ENCODE results near the gene HIF1A. TPM values are rescaled to one million over a fixed set of nuclear protein-coding genes. Genes with fewer than 3 reads are reported as not detected.
A peak's percentile ranks its signal among the peaks of the same experiment; 100 is the strongest.

Gene HIF1A
- total and polyA plus RNA-seq, 10 donors = 34.6 to 312 (median 191) TPM

DNA sequence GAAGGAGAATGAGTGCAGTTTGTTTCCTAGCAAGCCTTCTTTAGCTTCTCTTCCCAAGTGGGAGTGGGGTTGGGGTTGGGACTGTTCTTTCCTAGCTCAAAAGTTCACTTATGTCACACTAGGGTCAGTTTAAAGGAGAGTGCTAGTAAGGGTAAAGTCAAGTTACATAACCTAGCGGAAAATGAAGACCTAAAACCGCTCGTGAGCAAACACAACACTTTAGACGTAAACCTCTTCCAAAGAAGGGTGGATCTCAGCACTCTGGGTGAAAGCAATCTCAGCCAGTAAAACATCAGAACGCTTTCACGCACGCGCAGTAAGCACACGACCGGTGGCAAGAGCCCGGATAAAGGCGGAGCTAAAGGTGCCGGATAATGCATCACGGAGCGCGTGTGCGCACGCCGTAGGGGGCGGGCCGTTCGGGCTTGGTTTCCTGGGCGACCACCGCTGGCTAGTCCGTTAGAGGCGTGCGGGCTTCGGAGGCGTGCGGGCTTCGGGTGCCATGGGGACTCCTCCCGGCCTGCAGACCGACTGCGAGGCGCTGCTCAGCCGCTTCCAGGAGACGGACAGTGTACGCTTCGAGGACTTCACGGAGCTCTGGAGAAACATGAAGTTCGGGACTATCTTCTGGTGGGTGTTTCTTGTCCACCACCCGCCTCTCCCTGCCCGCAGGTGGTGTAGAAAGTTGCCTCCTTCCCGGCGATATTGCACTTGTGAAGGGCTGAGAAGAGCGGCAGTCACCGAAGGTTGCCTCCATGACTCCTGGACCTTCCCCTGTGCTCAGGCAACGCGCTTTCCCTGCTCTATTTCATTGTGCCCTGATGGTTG, 66.9 kb downstream of the HIF1A start, which contains the start of gene SNAPC1:
TSS of gene SNAPC1 (plus strand) at position 462 of the 828 bp plus-strand sequence. CDS start at position 503, 41 bp downstream.
- H3K4me3 ChIP-seq = peak within 1 kb of the TSS; percentile 76 to 92 (median 84)
- intact Hi-C loops (cut with DNase I; ENCODE audit: low total_unique reads) = no loop called here
- no peaks in the 10 kb centered on the region for H3K27me3 ChIP-seq (replicated peaks in 1 of 7)
- H3K27ac ChIP-seq = peak within 1 kb of the TSS; percentile 87 to 97 (median 93)
- no peaks in the 10 kb centered on the region for H3K9me3 ChIP-seq
- TF ChIP-seq POLR2AphosphoS5 (IDR thresholded peaks at IDR 0.05) = peak; percentile 92 to 97 (median 96)
- TF ChIP-seq POLR2A (IDR thresholded peaks at IDR 0.05) = peak in 1 of 3 donors; percentile 85
- TF ChIP-seq, protein P1, sequence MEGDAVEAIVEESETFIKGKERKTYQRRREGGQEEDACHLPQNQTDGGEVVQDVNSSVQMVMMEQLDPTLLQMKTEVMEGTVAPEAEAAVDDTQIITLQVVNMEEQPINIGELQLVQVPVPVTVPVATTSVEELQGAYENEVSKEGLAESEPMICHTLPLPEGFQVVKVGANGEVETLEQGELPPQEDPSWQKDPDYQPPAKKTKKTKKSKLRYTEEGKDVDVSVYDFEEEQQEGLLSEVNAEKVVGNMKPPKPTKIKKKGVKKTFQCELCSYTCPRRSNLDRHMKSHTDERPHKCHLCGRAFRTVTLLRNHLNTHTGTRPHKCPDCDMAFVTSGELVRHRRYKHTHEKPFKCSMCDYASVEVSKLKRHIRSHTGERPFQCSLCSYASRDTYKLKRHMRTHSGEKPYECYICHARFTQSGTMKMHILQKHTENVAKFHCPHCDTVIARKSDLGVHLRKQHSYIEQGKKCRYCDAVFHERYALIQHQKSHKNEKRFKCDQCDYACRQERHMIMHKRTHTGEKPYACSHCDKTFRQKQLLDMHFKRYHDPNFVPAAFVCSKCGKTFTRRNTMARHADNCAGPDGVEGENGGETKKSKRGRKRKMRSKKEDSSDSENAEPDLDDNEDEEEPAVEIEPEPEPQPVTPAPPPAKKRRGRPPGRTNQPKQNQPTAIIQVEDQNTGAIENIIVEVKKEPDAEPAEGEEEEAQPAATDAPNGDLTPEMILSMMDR (IDR thresholded peaks at IDR 0.05 in 8 of 11, conservative IDR thresholded peaks at IDR 0.05 in 3 of 11) = no peak
- 0 to 1% (median 0%) methylated on average over 42 to 49 of the region's 49 CpGs for WGBS, 5 donors
- peaks cover 0 to 49% (median 37%) of the 10 kb centered on the region in 6 donors for H3K4me1 ChIP-seq
- DNase-seq = peak; percentile 99
- H3K36me3 ChIP-seq = peaks cover 0 to 3% (median under 1%) of the 10 kb centered on the region in 6 donors

GRCh38 chr14:61764342-61765122, 69.2 kb downstream of the HIF1A start:
- H3K36me3 ChIP-seq = peaks cover 0 to 27% (median 12%) of the 10 kb centered on the region in 6 donors
- intact Hi-C loops (cut with DNase I; ENCODE audit: low total_unique reads) = no loop called here
- H3K4me3 ChIP-seq = peak overlapping the region in 2 of 8 donors; percentile 5 to 82
- H3K27me3 ChIP-seq (replicated peaks in 1 of 7) = no peaks in the 10 kb centered on the region
- TF ChIP-seq POLR2AphosphoS5 (IDR thresholded peaks at IDR 0.05) = no peak
- TF ChIP-seq POLR2A (IDR thresholded peaks at IDR 0.05) = no peak
- TF ChIP-seq, protein P1 (IDR thresholded peaks at IDR 0.05 in 8 of 11, conservative IDR thresholded peaks at IDR 0.05 in 3 of 11) = no peak
- peak overlapping the region in 6 of 8 donors; percentile 1 to 32 (median 6) for H3K27ac ChIP-seq
- DNase-seq = no peak
- WGBS, 5 donors = 76 to 92% (median 83%) methylated on average over 5 of the region's 5 CpGs
- H3K4me1 ChIP-seq = peaks cover 0 to 49% (median 37%) of the 10 kb centered on the region in 6 donors
- no peaks in the 10 kb centered on the region for H3K9me3 ChIP-seq

DNA sequence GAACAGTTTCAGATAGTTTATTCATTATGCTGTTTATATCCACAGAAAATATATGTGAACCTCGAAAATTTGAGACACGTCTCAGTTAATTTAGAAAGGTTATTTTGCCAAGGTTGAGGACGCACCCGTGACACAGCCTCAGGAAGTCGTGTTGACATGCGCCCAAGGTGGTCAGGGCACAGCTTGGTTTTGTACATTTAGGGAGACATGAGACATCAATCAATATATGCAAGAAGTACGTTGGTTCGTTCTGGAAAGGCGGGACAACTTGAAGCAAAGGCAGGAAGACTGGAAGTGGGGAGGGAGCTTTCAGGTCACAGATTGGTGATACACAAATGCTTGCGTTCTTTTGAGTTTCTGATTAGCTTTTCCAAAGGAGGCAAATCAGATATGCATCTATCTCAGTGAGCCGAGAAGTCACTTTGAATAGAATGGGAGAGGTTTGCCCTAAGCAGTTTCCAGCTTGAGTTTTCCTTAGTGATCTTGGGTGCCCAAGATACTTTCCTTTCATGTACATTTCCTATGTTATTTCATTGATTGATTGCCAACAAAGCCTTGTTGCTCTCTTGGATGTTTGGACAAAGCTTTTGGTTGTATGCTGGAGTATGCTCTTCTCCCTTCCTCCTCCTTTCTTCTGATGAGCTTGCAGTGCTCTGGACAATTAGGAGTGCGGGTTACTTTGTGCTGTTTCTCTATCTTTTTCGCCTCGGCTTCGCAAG, 70.1 kb downstream of the HIF1A start:
- Histone ChIP-seq H3K36me3 (peaks cover 0 to 35% (median 21%) of the 10 kb centered on the region in 6 donors), H3K4me3 (peak overlapping the region in 1 of 8 donors; percentile 34), H3K27ac (peak overlapping the region in 7 of 8 donors; percentile 1 to 32 (median 7)), H3K27me3 (replicated peaks in 1 of 7) (no peaks in the 10 kb centered on the region), H3K9me3 (no peaks in the 10 kb centered on the region), H3K4me1 (peaks cover 0 to 49% (median 37%) of the 10 kb centered on the region in 6 donors)
- TF ChIP-seq POLR2AphosphoS5 (IDR thresholded peaks at IDR 0.05) (peak in 1 of 3 donors; percentile 14), POLR2A (IDR thresholded peaks at IDR 0.05) (no peak)
- TF ChIP-seq, protein P1 (IDR thresholded peaks at IDR 0.05 in 8 of 11, conservative IDR thresholded peaks at IDR 0.05 in 3 of 11) = no peak
- WGBS, 5 donors = 73 to 78% (median 75%) methylated on average over 15 of the region's 15 CpGs
- intact Hi-C loops (cut with DNase I; ENCODE audit: low total_unique reads) = no loop called here
- DNase-seq = no peak

Data from spleen (tissue), 11 donors.